Measurements from ENCODE around the gene RADIL.

RADIL gene

DNA sequence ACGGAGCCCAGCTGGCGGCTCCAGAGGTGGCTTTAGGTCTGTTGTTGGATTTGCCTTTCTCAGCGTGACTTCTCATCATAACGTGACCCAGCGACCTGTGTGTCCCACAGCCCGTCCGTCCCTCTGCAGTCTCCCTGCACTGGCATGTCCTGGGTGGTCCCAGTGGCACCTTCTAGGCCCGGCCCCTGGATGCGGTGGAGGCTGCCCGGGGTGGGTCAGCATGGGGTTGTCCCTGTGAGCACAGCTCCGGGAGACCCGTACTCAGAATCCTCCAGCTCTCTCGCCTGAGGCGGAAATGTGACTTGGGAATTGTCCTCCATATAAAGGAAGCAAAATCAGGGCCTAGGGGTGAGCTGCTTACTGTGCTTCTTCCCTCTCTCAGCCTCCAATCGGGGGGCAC is 133.7 kb downstream of the RADIL start:
- Histone ChIP-seq H3K9ac (ENCODE audit: low read depth, low read length, poor library complexity, severe bottlenecking) (no peak overlapping the region), H4K20me1 (ENCODE audit: insufficient read depth, low read length, poor library complexity, severe bottlenecking) (peaks cover 7% of the 10 kb centered on the region), H3K36me3 (ENCODE audit: insufficient read depth, low read length) (peaks cover 24% of the 10 kb centered on the region; the same call in 1 of the 2 replicates), H3K4me1 (ENCODE audit: insufficient read depth, low read length, poor library complexity, severe bottlenecking) (no peaks in the 10 kb centered on the region), H2AFZ (ENCODE audit: low read length) (no peak overlapping the region), H3F3A (ENCODE audit: low read depth) (no peaks in the 10 kb centered on the region), H3K4me3 (ENCODE audit: low read length, poor library complexity, severe bottlenecking) (no peak overlapping the region), H3K4me2 (ENCODE audit: low read depth, low read length, poor library complexity, severe bottlenecking) (no peak overlapping the region), H3K9me3 (ENCODE audit: insufficient read depth, low read depth, low read length) (no peaks in the 10 kb centered on the region), H3K9me2 (replicated peaks; ENCODE audit: low read depth, low read length) (no peaks in the 10 kb centered on the region), H3K79me2 (ENCODE audit: insufficient read depth, low read length) (peaks cover 4% of the 10 kb centered on the region; the same call in 1 of the 2 replicates), H3K27me3 (ENCODE audit: insufficient read depth, low read length, poor library complexity, severe bottlenecking) (no peaks in the 10 kb centered on the region)
- TF ChIP-seq, protein P1, sequence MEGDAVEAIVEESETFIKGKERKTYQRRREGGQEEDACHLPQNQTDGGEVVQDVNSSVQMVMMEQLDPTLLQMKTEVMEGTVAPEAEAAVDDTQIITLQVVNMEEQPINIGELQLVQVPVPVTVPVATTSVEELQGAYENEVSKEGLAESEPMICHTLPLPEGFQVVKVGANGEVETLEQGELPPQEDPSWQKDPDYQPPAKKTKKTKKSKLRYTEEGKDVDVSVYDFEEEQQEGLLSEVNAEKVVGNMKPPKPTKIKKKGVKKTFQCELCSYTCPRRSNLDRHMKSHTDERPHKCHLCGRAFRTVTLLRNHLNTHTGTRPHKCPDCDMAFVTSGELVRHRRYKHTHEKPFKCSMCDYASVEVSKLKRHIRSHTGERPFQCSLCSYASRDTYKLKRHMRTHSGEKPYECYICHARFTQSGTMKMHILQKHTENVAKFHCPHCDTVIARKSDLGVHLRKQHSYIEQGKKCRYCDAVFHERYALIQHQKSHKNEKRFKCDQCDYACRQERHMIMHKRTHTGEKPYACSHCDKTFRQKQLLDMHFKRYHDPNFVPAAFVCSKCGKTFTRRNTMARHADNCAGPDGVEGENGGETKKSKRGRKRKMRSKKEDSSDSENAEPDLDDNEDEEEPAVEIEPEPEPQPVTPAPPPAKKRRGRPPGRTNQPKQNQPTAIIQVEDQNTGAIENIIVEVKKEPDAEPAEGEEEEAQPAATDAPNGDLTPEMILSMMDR (conservative IDR thresholded peaks at IDR 0.05; ENCODE audit: low read length) = no peak
- TF ChIP-seq EZH2phosphoT487 (IDR thresholded peaks at IDR 0.05; ENCODE audit: borderline replicate concordance) = no peak

DNA sequence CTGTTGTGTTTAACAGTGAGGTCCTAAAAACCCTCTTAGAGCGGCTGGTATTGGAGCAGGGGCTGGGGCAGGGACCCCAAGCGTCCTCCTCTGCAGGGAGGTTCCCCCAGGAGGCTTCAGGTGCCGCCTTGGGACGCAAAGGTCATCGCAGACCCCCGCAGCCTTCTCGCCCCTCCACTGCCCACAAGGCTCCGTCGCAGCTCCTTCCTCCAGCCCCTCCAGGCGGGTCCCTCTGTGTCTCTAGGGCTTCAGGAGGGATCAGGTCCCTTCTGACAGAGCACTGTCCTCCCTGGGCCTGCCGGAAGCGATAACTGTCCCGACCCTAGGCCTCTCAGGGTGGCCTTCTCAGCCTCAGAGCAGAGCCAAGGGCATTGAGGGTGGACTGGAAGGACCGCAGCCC is 134.2 kb downstream of the RADIL start:
- no peak for TF ChIP-seq EZH2phosphoT487 (IDR thresholded peaks at IDR 0.05; ENCODE audit: borderline replicate concordance)
- TF ChIP-seq, protein P1 (conservative IDR thresholded peaks at IDR 0.05; ENCODE audit: low read length) = no peak
- H3K4me1 ChIP-seq (ENCODE audit: insufficient read depth, low read length, poor library complexity, severe bottlenecking) = no peaks in the 10 kb centered on the region
- no peak overlapping the region for H3K4me3 ChIP-seq (ENCODE audit: low read length, poor library complexity, severe bottlenecking)
- H3K4me2 ChIP-seq (ENCODE audit: low read depth, low read length, poor library complexity, severe bottlenecking) = no peak overlapping the region
- H3K9me3 ChIP-seq (ENCODE audit: insufficient read depth, low read depth, low read length) = no peaks in the 10 kb centered on the region
- H3K9ac ChIP-seq (ENCODE audit: low read depth, low read length, poor library complexity, severe bottlenecking) = no peak overlapping the region
- no peaks in the 10 kb centered on the region for H3K9me2 ChIP-seq (replicated peaks; ENCODE audit: low read depth, low read length)
- H3K27me3 ChIP-seq (ENCODE audit: insufficient read depth, low read length, poor library complexity, severe bottlenecking) = no peaks in the 10 kb centered on the region
- H2AFZ ChIP-seq (ENCODE audit: low read length) = no peak overlapping the region
- H4K20me1 ChIP-seq (ENCODE audit: insufficient read depth, low read length, poor library complexity, severe bottlenecking) = peaks cover 7% of the 10 kb centered on the region
- H3K36me3 ChIP-seq (ENCODE audit: insufficient read depth, low read length) = peaks cover 20% of the 10 kb centered on the region; the same call in 1 of the 2 replicates
- peaks cover 4% of the 10 kb centered on the region; the same call in 1 of the 2 replicates for H3K79me2 ChIP-seq (ENCODE audit: insufficient read depth, low read length)
- no peaks in the 10 kb centered on the region for H3F3A ChIP-seq (ENCODE audit: low read depth)
